ENCODE data around the gene OR6N1.

The OR6N1 gene

DNA sequence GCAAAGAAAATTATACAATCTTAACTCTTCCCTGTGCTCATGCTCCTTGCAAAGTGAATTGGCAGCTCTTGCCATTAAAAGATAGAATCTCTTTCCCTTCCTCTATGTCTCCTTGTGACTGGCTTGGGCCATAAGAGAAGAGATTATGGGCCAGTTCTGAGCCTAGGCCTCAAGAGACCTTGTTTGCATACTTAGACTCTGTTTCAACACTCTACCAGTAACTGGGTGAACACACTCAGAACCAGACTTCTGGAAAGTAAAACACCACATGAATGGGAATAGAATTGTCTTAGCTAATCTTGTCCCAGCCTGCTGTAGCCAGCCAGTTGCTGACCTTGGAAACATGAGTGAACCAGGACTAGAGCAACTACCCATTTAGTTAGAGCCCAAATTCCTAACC, 36.1 kb downstream of the OR6N1 start:
- DNase-seq, result no peak

DNA sequence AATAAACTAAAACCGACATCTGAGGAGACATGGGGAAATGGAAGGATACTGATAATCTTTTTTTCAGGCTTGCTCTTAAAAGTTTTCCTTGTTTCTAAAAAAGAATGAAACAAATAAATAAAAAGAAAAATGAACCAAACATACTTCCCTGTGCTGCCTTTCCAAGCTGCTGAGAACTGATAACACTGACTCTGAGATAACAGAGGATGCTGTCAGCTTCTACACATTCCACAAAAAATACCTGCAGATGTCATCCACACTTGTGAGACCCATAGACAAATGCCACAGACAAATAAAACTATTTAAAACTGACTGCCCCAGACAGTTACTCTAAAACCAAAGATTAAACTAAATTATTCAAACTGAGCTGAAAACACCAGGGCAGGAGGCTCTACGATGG, 39.5 kb downstream of the OR6N1 start:
- no peak for DNase-seq

DNA sequence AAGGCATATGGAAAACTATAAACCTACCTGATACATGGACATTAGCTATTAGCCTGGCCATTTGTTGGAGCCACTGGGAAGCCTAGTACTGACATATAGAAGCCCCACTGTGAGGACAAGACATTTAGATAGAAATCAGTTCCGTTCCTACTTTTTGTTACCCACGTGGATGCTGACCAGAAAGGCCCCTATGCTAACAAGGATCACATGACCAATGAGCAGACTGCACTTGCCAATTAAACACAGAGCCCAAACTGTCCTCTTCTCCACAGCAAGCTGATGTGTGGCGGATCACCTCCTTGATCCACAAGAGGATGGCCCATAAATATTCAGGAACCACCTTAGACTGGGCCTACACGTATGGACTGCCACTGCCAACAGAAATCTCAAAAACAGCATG, 40.3 kb downstream of the OR6N1 start:
- DNase-seq, result no peak

- DNase-seq, result no peak
Observed at GRCh38 chr1:158730453-158730852, 41.5 kb downstream of the OR6N1 start.

- DNase-seq, result no peak
Observed at GRCh38 chr1:158728510-158729225, 43.3 kb downstream of the OR6N1 start.

GRCh38 chr1:158724442-158724841, 47.6 kb downstream of the OR6N1 start:
- no peak for DNase-seq

GRCh38 chr1:158720620-158721019, 51.4 kb downstream of the OR6N1 start, which contains the start of gene OR6K3:
Gene OR6K3, minus strand, starts transcription at chr1:158720720. Its CDS starts 2,605 bp downstream, at chr1:158718115.
- no peak for DNase-seq

GRCh38 chr1:158719664-158720063, 52.3 kb downstream of the OR6N1 start:
- no peak for DNase-seq

DNA sequence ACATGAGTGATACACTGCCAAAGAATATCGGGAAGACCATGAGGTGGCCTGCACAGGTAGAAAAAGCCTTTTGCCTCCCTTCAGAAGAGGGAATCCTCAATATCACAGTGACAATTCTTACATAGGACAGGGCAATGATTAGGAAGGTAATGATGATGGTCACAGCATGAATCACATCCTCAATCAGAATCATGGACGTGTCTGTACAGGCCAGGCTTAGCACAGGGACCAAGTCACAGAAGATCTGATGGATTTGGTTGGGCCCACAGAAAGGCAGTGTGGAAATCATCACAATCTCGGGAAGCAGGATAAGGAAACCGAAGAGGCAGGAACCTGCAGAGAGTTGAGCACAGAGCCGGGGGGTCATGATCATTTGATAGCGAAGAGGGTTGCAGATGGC, 54.7 kb downstream of the OR6N1 start:
- no peak for DNase-seq

DNA sequence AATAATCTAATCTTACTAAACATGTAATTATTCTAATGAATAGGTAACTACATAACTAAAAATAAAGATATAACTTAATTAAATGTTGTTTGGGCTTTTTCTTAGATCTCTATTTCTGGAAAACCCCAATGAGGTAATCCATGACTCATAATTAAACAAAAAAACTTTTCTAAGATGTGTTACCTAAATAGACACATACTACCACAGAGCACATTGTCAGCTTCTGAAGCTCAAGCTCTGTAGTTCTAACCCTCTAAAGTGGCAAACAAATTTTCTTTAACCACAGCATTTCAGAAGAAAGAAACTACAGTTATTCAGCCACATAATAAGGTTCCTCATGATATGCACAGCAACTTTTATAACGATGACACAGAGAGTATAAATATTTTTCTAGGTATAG, 55.7 kb downstream of the OR6N1 start:
- DNase-seq, result no peak

GRCh38 chr1:158714754-158715153, 57.2 kb downstream of the OR6N1 start:
- DNase-seq, result no peak
